Large intestine (tissue), 3 donors: Measurements from ENCODE around the gene IGLL1. TPM values are rescaled to one million over a fixed set of nuclear protein-coding genes. Genes with fewer than 3 reads are reported as not detected.
"Not testable (repeated sequence)": the region's sequence is repeated elsewhere in the genome, so short reads cannot be mapped to it uniquely, and the experiment has no call there.

Source experiments
- DNase-seq, 2 donors: peaks; one replicate each; pipeline versions ENCODE4 v3.0.0 to v3.0.0-alpha.2; 2013
- H3K27ac ChIP-seq: one replicate; pipeline ENCODE4 v1.5.1; 2013; ENCODE audit warnings: low read length
- H3K27me3 ChIP-seq: 2 replicates; pipeline ENCODE4 v1.6.1; 2013; ENCODE audit warnings: low read length; ENCODE audit not compliant: control insufficient read depth, insufficient read depth
- H3K36me3 ChIP-seq: 2 replicates; pipeline ENCODE4 v1.6.1; 2013; ENCODE audit warnings: low read length; ENCODE audit not compliant: control insufficient read depth, insufficient read depth
- H3K4me1 ChIP-seq: one replicate; pipeline ENCODE4 v1.6.1; 2013; ENCODE audit warnings: low read length; ENCODE audit not compliant: control insufficient read depth, insufficient read depth
- H3K4me3 ChIP-seq: one replicate; pipeline ENCODE4 v1.5.1; 2013; ENCODE audit warnings: low read length
- H3K9me3 ChIP-seq: one replicate; pipeline ENCODE4 v1.6.1; 2013; ENCODE audit warnings: mild to moderate bottlenecking, low read depth, low read length, moderate library complexity; ENCODE audit not compliant: control insufficient read depth
- WGBS: methylation state at CpG from one replicate; pipeline ENCODE4 v1.1.5; 2013; ENCODE audit warnings: low lambda C conversion rate; ENCODE audit not compliant: insufficient coverage; 5-methylcytosine and 5-hydroxymethylcytosine counted together
- polyA plus RNA-seq: library from polyadenylated mRNA; unstranded; fragments of 120-200 nt; gene quantifications from one replicate; pipeline ENCODE4 v1.2.1, GENCODE V29; 2013

Gene IGLL1
- polyA plus RNA-seq, 1 donor: 0.60 TPM

GRCh38 chr22:23552573-23552972, 27.5 kb downstream of the IGLL1 start:
- Histone ChIP-seq H3K36me3 (no peaks in the 10 kb centered on the region), H3K4me3 (no peak overlapping the region), H3K9me3 (peaks cover 13% of the 10 kb centered on the region), H3K4me1 (no peaks in the 10 kb centered on the region), H3K27me3 (no peaks in the 10 kb centered on the region), H3K27ac (no peak overlapping the region)
- DNase-seq: no peak

GRCh38 chr22:23551385-23551784, 28.7 kb downstream of the IGLL1 start:
- H3K27ac ChIP-seq: no peak overlapping the region
- no peaks in the 10 kb centered on the region for H3K36me3 ChIP-seq
- peaks cover 13% of the 10 kb centered on the region for H3K9me3 ChIP-seq
- H3K27me3 ChIP-seq: no peaks in the 10 kb centered on the region
- H3K4me1 ChIP-seq: no peaks in the 10 kb centered on the region
- H3K4me3 ChIP-seq: no peak overlapping the region
- DNase-seq: no peak

GRCh38 chr22:23550049-23550650, 29.9 kb downstream of the IGLL1 start:
- no peaks in the 10 kb centered on the region for H3K27me3 ChIP-seq
- H3K27ac ChIP-seq: no peak overlapping the region
- WGBS: 58% methylated on average over 4 of the region's 4 CpGs
- no peaks in the 10 kb centered on the region for H3K36me3 ChIP-seq
- peaks cover 13% of the 10 kb centered on the region for H3K9me3 ChIP-seq
- DNase-seq: no peak
- H3K4me3 ChIP-seq: no peak overlapping the region
- no peaks in the 10 kb centered on the region for H3K4me1 ChIP-seq

GRCh38 chr22:23549198-23549595, 30.9 kb downstream of the IGLL1 start:
- H3K27me3 ChIP-seq: no peaks in the 10 kb centered on the region
- no peak overlapping the region for H3K27ac ChIP-seq
- H3K4me1 ChIP-seq: no peaks in the 10 kb centered on the region
- no peak overlapping the region for H3K4me3 ChIP-seq
- H3K9me3 ChIP-seq: peaks cover 13% of the 10 kb centered on the region
- DNase-seq: no peak
- H3K36me3 ChIP-seq: no peaks in the 10 kb centered on the region
- no CpG with 5 or more reads among the region's 5 CpGs for WGBS

- DNase-seq: no peak
- peaks cover 13% of the 10 kb centered on the region for H3K9me3 ChIP-seq
- no CpG with 5 or more reads among the region's 8 CpGs for WGBS
- H3K27me3 ChIP-seq: no peaks in the 10 kb centered on the region
- no peak overlapping the region for H3K27ac ChIP-seq
- H3K36me3 ChIP-seq: no peaks in the 10 kb centered on the region
- H3K4me1 ChIP-seq: no peaks in the 10 kb centered on the region
- no peak overlapping the region for H3K4me3 ChIP-seq
These were observed 31.4 kb downstream of the IGLL1 start for GRCh38 chr22:23548501-23549197.

GRCh38 chr22:23547818-23548500, 32.1 kb downstream of the IGLL1 start:
- Histone ChIP-seq H3K36me3 (no peaks in the 10 kb centered on the region), H3K9me3 (peaks cover 13% of the 10 kb centered on the region), H3K27me3 (no peaks in the 10 kb centered on the region), H3K27ac (no peak overlapping the region), H3K4me3 (no peak overlapping the region), H3K4me1 (no peaks in the 10 kb centered on the region)
- 83% methylated on average over 4 of the region's 10 CpGs for WGBS
- no peak for DNase-seq

- not testable (repeated sequence) for DNase-seq, H3K36me3 ChIP-seq, H3K27me3 ChIP-seq, H3K4me1 ChIP-seq, H3K27ac ChIP-seq, H3K4me3 ChIP-seq
- no CpG with 5 or more reads among the region's 5 CpGs for WGBS
- peaks cover 13% of the 10 kb centered on the region for H3K9me3 ChIP-seq
These were observed 32.7 kb downstream of the IGLL1 start for GRCh38 chr22:23547382-23547781.

GRCh38 chr22:23544852-23545251, 35.2 kb downstream of the IGLL1 start:
- DNase-seq: no peak
- H3K9me3 ChIP-seq: peaks cover 3% of the 10 kb centered on the region
- no CpG with 5 or more reads among the region's 2 CpGs for WGBS
- H3K36me3 ChIP-seq: no peaks in the 10 kb centered on the region
- no peak overlapping the region for H3K27ac ChIP-seq
- no peak overlapping the region for H3K4me3 ChIP-seq
- H3K4me1 ChIP-seq: no peaks in the 10 kb centered on the region
- H3K27me3 ChIP-seq: no peaks in the 10 kb centered on the region

GRCh38 chr22:23543506-23544000, 36.5 kb downstream of the IGLL1 start:
- not testable (repeated sequence) for H3K27ac ChIP-seq, H3K4me3 ChIP-seq, H3K4me1 ChIP-seq, DNase-seq, H3K9me3 ChIP-seq, H3K27me3 ChIP-seq, H3K36me3 ChIP-seq
- WGBS: no CpG with 5 or more reads among the region's 1 CpG

- Histone ChIP-seq H3K9me3 (peaks cover 2% of the 10 kb centered on the region), H3K27me3 (no peaks in the 10 kb centered on the region), H3K4me3 (no peak overlapping the region), H3K36me3 (no peaks in the 10 kb centered on the region), H3K4me1 (peaks cover 10% of the 10 kb centered on the region), H3K27ac (no peak overlapping the region)
- DNase-seq: no peak
- WGBS: 67% methylated on average over 3 of the region's 5 CpGs
These were observed 37.2 kb downstream of the IGLL1 start for GRCh38 chr22:23542933-23543332.
